H1 (cell line): ENCODE measurements around the gene CD4. TPM values are rescaled to one million over a fixed set of nuclear protein-coding genes. Genes with fewer than 3 reads are reported as not detected.

ENCODE experiments used
- CTCF ChIA-PET: fragments of 300-600 bp; sonication (Branson Sonifier 250); formaldehyde crosslinking; loops from one replicate; lab custom pipeline; 2021; ENCODE audit not compliant: partially characterized antibody; lab: Charles Lee
- POLR2A ChIA-PET: fragments of 300-600 bp; sonication (Branson Sonifier 250); formaldehyde crosslinking; loops from one replicate; lab custom pipeline; 2021; ENCODE audit warnings: inconsistent platforms; ENCODE audit not compliant: partially characterized antibody; lab: Charles Lee
- DNase-seq, 2 experiments: peaks; one replicate each; pipeline versions ENCODE4 v3.0.0 to v3.0.0-alpha.2; 2010 to 2022; ENCODE audit warnings: low spot score in 2 of 2, low read depth in 1 of 2, mixed read lengths in 1 of 2
- FAIRE-seq: peaks from 2 replicates; lab custom pipeline; 2011; peaks lifted over from hg19 to GRCh38; lab: Jason Lieb, UNC
- H2AFZ ChIP-seq: 2 replicates; pipeline ENCODE4 v1.8.1; 2012; ENCODE audit warnings: low read length, inconsistent platforms
- H2AK5ac ChIP-seq: 2 replicates; pipeline ENCODE4 v1.6.1; 2013; ENCODE audit warnings: low read depth, low read length
- H2BK120ac ChIP-seq: replicated peaks from 2 replicates; pipeline ENCODE3; 2013; ENCODE audit warnings: low read depth, low read length, inconsistent platforms
- H2BK12ac ChIP-seq: 2 replicates; pipeline ENCODE4 v1.6.1; 2013; ENCODE audit warnings: low read depth, low read length
- H2BK15ac ChIP-seq: 2 replicates; pipeline ENCODE4 v1.6.1; 2013; ENCODE audit warnings: low read length
- H2BK20ac ChIP-seq: 2 replicates; pipeline ENCODE4 v1.6.1; 2013; ENCODE audit warnings: low read length
- H2BK5ac ChIP-seq: 2 replicates; pipeline ENCODE4 v1.6.1; 2013; ENCODE audit warnings: low read depth, low read length
- H3K14ac ChIP-seq: 2 replicates; pipeline ENCODE4 v1.6.1; 2013; ENCODE audit warnings: inconsistent platforms; ENCODE audit not compliant: insufficient read length
- H3K18ac ChIP-seq: 2 replicates; pipeline ENCODE4 v1.6.1; 2013; ENCODE audit warnings: low read length; ENCODE audit errors: extremely low read depth
- H3K23ac ChIP-seq: 2 replicates; pipeline ENCODE4 v1.6.1; 2013; ENCODE audit warnings: inconsistent platforms; ENCODE audit not compliant: insufficient read length
- H3K23me2 ChIP-seq: 2 replicates; pipeline ENCODE4 v1.6.1; 2013; ENCODE audit warnings: low read depth, low read length
- H3K27ac ChIP-seq: 2 replicates; pipeline ENCODE4 v1.6.1; 2011; ENCODE audit warnings: low read depth, low read length, inconsistent platforms
- H3K27me3 ChIP-seq, 4 experiments: replicated peaks in 1 of 4; 1 replicate in 1 of 4; 2 replicates in 3 of 4; pipeline versions ENCODE4 v1.6.1 to v1.8.1; 2011 to 2013; ENCODE audit warnings: low read length in 3 of 4, mild to moderate bottlenecking in 3 of 4, inconsistent platforms in 2 of 4, mixed read lengths in 2 of 4, moderate library complexity in 1 of 4; ENCODE audit not compliant: control insufficient read depth in 3 of 4, insufficient read depth in 3 of 4; ENCODE audit errors: extremely low read depth in 1 of 4
- H3K36me3 ChIP-seq, 4 experiments: 2 replicates each; pipeline versions ENCODE4 v1.6.1 to v1.8.1; 2011 to 2013; ENCODE audit warnings: mild to moderate bottlenecking in 4 of 4, low read length in 3 of 4, moderate library complexity in 2 of 4, control low read depth in 1 of 4, inconsistent platforms in 1 of 4; ENCODE audit not compliant: insufficient read depth in 4 of 4, control insufficient read depth in 2 of 4
- H3K4ac ChIP-seq: replicated peaks from 2 replicates; pipeline ENCODE3; 2013; ENCODE audit warnings: low read length, low read depth, mixed read lengths, inconsistent platforms; ENCODE audit not compliant: insufficient read length
- H3K4me1 ChIP-seq, 4 experiments: replicated peaks in 1 of 4; 1 replicate in 1 of 4; 2 replicates in 3 of 4; pipeline versions ENCODE4 v1.6.1 to v1.8.1; 2011 to 2013; ENCODE audit warnings: low read length in 3 of 4, inconsistent platforms in 2 of 4, mixed read lengths in 1 of 4; ENCODE audit not compliant: insufficient read depth in 4 of 4, control insufficient read depth in 3 of 4
- H3K4me2 ChIP-seq, 2 experiments: 2 replicates each; pipeline versions ENCODE4 v1.6.1 to v1.8.1; 2011 to 2013; ENCODE audit warnings: low read depth in 2 of 2, low read length in 2 of 2, control low read depth in 1 of 2, inconsistent platforms in 1 of 2, mild to moderate bottlenecking in 1 of 2; ENCODE audit not compliant: insufficient read depth in 1 of 2
- H3K4me3 ChIP-seq, 4 experiments: fragments of 200-600, 300-600 bp in 1 of 4; sonication (generic), shearing (Covaris generic), sonication (Bioruptor Twin) in 1 of 4; 2 replicates each; pipeline versions ENCODE4 v1.5.1 to v1.8.1; 2011 to 2016; ENCODE audit warnings: low read length in 4 of 4, low read depth in 3 of 4, control low read depth in 2 of 4, inconsistent platforms in 2 of 4, mild to moderate bottlenecking in 2 of 4, mixed read lengths in 1 of 4, moderate library complexity in 1 of 4; ENCODE audit not compliant: insufficient read depth in 2 of 4; ENCODE audit errors: extremely low read depth in 1 of 4
- H3K56ac ChIP-seq: replicated peaks from 2 replicates; pipeline ENCODE3; 2013; ENCODE audit warnings: low read depth, mild to moderate bottlenecking, mixed read lengths, low read length, inconsistent platforms; ENCODE audit not compliant: insufficient read length
- H3K79me1 ChIP-seq: 2 replicates; pipeline ENCODE4 v1.6.1; 2013; ENCODE audit warnings: low read depth, low read length, control low read depth
- H3K79me2 ChIP-seq, 2 experiments: 2 replicates each; pipeline versions ENCODE4 v1.6.1 to v1.8.1; 2012 to 2013; ENCODE audit warnings: low read length in 2 of 2, mild to moderate bottlenecking in 2 of 2, inconsistent platforms in 1 of 2; ENCODE audit not compliant: insufficient read depth in 2 of 2, control insufficient read depth in 1 of 2
- H3K9ac ChIP-seq, 4 experiments: replicated peaks in 1 of 4; 1 replicate in 1 of 4; 2 replicates in 3 of 4; pipeline versions ENCODE4 v1.6.1 to v1.8.1; 2011 to 2013; ENCODE audit warnings: low read depth in 3 of 4, low read length in 3 of 4, control low read depth in 2 of 4, mild to moderate bottlenecking in 2 of 4, moderate library complexity in 2 of 4, inconsistent platforms in 1 of 4; ENCODE audit errors: extremely low read depth in 1 of 4
- H3K9me3 ChIP-seq, 2 experiments: 2 replicates each; pipeline versions ENCODE4 v1.6.1 to v1.8.1; 2012 to 2013; ENCODE audit warnings: mild to moderate bottlenecking in 2 of 2, moderate library complexity in 2 of 2, control low read depth in 1 of 2, inconsistent platforms in 1 of 2, low read depth in 1 of 2, low read length in 1 of 2, mixed read lengths in 1 of 2; ENCODE audit not compliant: insufficient read depth in 2 of 2
- H4K20me1 ChIP-seq, 2 experiments: replicated peaks in 1 of 2; 2 replicates each; pipeline versions ENCODE3 to v1.8.1; 2011 to 2013; ENCODE audit warnings: inconsistent platforms in 2 of 2, low read length in 2 of 2, mild to moderate bottlenecking in 1 of 2; ENCODE audit not compliant: insufficient read depth in 2 of 2, control insufficient read depth in 1 of 2
- H4K5ac ChIP-seq: 2 replicates; pipeline ENCODE4 v1.6.1; 2013; ENCODE audit warnings: low read length, low read depth, mixed read lengths, inconsistent platforms; ENCODE audit not compliant: insufficient read length
- H4K8ac ChIP-seq: 2 replicates; pipeline ENCODE4 v1.8.0; 2013; ENCODE audit warnings: mild to moderate bottlenecking, moderate library complexity, low read length, inconsistent platforms; ENCODE audit not compliant: insufficient read depth; ENCODE audit errors: extremely low read depth
- H4K91ac ChIP-seq: replicated peaks from 2 replicates; pipeline ENCODE3; 2013; ENCODE audit warnings: low read length, mixed read lengths, inconsistent platforms; ENCODE audit not compliant: insufficient read length
- CHD1 ChIP-seq: IDR thresholded peaks from 2 replicates; pipeline ENCODE4 v1.6.1; 2012; ENCODE audit warnings: low read depth, low read length, improper control_type of control experiment
- EZH2 ChIP-seq: fragments of 200-600 bp; sonication (generic); IDR thresholded peaks from 2 replicates; pipeline ENCODE4 v1.7.1; 2012; ENCODE audit warnings: low read depth, mild to moderate bottlenecking, moderate library complexity, low read length, inconsistent platforms; ENCODE audit not compliant: severe bottlenecking
- FOSL1 ChIP-seq: IDR thresholded peaks from 2 replicates; pipeline ENCODE4 v1.6.1; 2011; ENCODE audit warnings: mild to moderate bottlenecking, low read depth, low read length, moderate library complexity; ENCODE audit not compliant: insufficient read depth
- POLR2A ChIP-seq, 2 experiments: IDR thresholded peaks; 1 replicate in 1 of 2; 2 replicates in 1 of 2; pipeline ENCODE4 v1.6.1; 2011; ENCODE audit warnings: low read depth in 2 of 2, low read length in 2 of 2, mild to moderate bottlenecking in 2 of 2; ENCODE audit errors: control extremely low read depth in 1 of 2
- RAD21 ChIP-seq, 2 experiments: IDR thresholded peaks in 1 of 2; conservative IDR thresholded peaks in 1 of 2; 2 replicates each; pipeline ENCODE4 v1.6.1; 2011; ENCODE audit warnings: low read depth in 2 of 2, low read length in 2 of 2, improper control_type of control experiment in 1 of 2, inconsistent platforms in 1 of 2, mild to moderate bottlenecking in 1 of 2, moderate library complexity in 1 of 2
- SAP30 ChIP-seq: fragments of 300-600 bp; sonication (generic); IDR thresholded peaks from 2 replicates; pipeline ENCODE4 v1.7.1; 2012; ENCODE audit warnings: low read length, moderate library complexity, mild to moderate bottlenecking, inconsistent platforms; ENCODE audit not compliant: insufficient read depth, insufficient replicate concordance
- TAF7 ChIP-seq: optimal IDR thresholded peaks from 2 replicates; pipeline ENCODE3; 2011; ENCODE audit warnings: low read depth, mild to moderate bottlenecking, inconsistent platforms, low read length, moderate library complexity, borderline replicate concordance
- WGBS, 2 experiments: shearing (Covaris generic) in 1 of 2; methylation state at CpG; one replicate each; pipeline versions ENCODE4 v1.1.6 to v1.1.7; 2013 to 2015; ENCODE audit warnings: low lambda C conversion rate in 2 of 2, mixed read lengths in 2 of 2, inconsistent platforms in 1 of 2, low coverage in 1 of 2, missing lambda C conversion rate in 1 of 2; ENCODE audit not compliant: insufficient replicate concordance in 2 of 2, insufficient coverage in 1 of 2, insufficient read length in 1 of 2; ENCODE audit errors: extremely low coverage in 1 of 2, missing lambda C conversion rate in 1 of 2; 5-methylcytosine and 5-hydroxymethylcytosine counted together
- polyA plus RNA-seq, 7 experiments: library from polyadenylated mRNA; depleted of rRNA in 3 of 7; stranded (reverse) in 5 of 7; unstranded in 2 of 7; fragments of >200 nt in 5 of 7; fragments of 200-250 nt in 2 of 7; gene quantifications; 1 replicate in 5 of 7; 2 replicates in 1 of 7; 4 replicates in 1 of 7; pipeline versions ENCODE4 v1.2.1 to v1.2.3, GENCODE V29; 2011 to 2013; ENCODE audit warnings: missing spikeins in 2 of 7, mixed read lengths in 2 of 7
- total RNA-seq: library from RNA; stranded (reverse); fragmentation: NEBNext Ultra II Directional; extraction: Animal tissue kit (Norgen Biotek cat#: 25700); gene quantifications from 2 replicates; pipeline ENCODE4 v1.2.1, GENCODE V29; 2021

Gene CD4
- total and polyA plus RNA-seq, 2 of the 8 experiments (the other 6 are each of a cell fraction or from before 2014, with no cell fraction given): 3.4 to 5.1 TPM

DNA sequence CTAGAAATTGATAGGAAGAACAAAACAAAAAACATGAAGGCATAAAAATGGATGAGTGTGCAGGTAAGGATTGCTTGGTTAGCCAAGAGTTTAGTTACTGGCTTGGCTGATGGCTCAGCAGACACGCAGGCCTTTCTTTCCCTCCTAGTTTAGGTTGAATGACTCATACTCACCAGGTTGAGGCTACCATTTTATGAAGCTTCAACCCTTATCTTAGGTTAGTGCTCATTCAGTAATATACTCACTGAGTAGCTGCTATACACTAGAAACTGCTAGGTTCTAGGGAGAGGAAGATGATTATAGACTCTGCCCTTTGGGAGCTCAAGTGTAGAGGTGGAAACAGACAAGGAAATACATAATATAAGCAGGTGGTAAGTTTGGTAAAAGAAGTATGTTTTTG lies 44.9 kb downstream of the CD4 start:
- no peaks in the 10 kb centered on the region for H3K27me3 ChIP-seq
- H2AFZ ChIP-seq: no peak overlapping the region
- H2BK120ac ChIP-seq: no peak overlapping the region
- no peak overlapping the region for H4K91ac ChIP-seq
- no peak overlapping the region for H4K5ac ChIP-seq
- H3K79me1 ChIP-seq: peaks cover 4% of the 10 kb centered on the region
- no peak overlapping the region for H3K14ac ChIP-seq
- TF ChIP-seq POLR2A (IDR thresholded peaks at IDR 0.05; ENCODE audit: control extremely low read depth in 1 of 2, low read depth in 2 of 2, low read length in 2 of 2) (no peak), RAD21 (IDR thresholded peaks at IDR 0.05 in 1 of 2, conservative IDR thresholded peaks at IDR 0.05 in 1 of 2; ENCODE audit: low read depth in 2 of 2, low read length in 2 of 2) (no peak), FOSL1 (no peak), EZH2 (no peak), TAF7 (no peak), CHD1 (no peak), SAP30 (no peak)
- TF ChIP-seq, all 59 proteins: peak for 0
- Histone ChIP-seq H3K9me3 (no peaks in the 10 kb centered on the region), H3K9ac (no peak overlapping the region), H2AK5ac (no peak overlapping the region), H3K4me1 (peaks cover 0 to 8% (median 4%) of the 10 kb centered on the region in 4 experiments; a peak in 5 of 7 replicates), H3K4me2 (no peak overlapping the region), H3K4me3 (no peak overlapping the region), H3K56ac (no peak overlapping the region), H3K23ac (no peak overlapping the region), H4K20me1 (peaks cover 7 to 9% of the 10 kb centered on the region in 2 experiments), H2BK20ac (no peak overlapping the region), H2BK12ac (no peak overlapping the region), H3K27ac (no peak overlapping the region), H4K8ac (no peak overlapping the region), H3K18ac (no peak overlapping the region), H3K79me2 (peaks cover 0 to 3% of the 10 kb centered on the region in 2 experiments; a peak in 1 of 4 replicates), H2BK5ac (no peak overlapping the region), H3K36me3 (peaks cover 24 to 66% (median 52%) of the 10 kb centered on the region in 4 experiments), H3K4ac (no peak overlapping the region), H3K23me2 (peaks cover 2% of the 10 kb centered on the region; the same call in 1 of the 2 replicates), H2BK15ac (no peak overlapping the region)
- ChIA-PET POLR2A (interaction anchor here (0.6 to 27.1 kb wide), 16 partner anchors 3 to 299 kb away, joined by 3 to 588 read pairs (median 4); partner anchors contain the start of genes C12orf57, CDCA3, GAPDH and GNB3), CTCF (interaction anchor here (0.6 to 23.7 kb wide), 22 partner anchors 9 to 339 kb away, joined by 3 to 532 read pairs (median 6); partner anchors contain the start of genes CD4, CDCA3, COPS7A and GNB3)
- DNase-seq (no peak), FAIRE-seq (no peak)
- WGBS, 2 experiments: 88% methylated on average over 1 of the region's 1 CpG; no CpG with 5 or more reads in 1 of the 2 experiments
